ENCODE data around the gene OTOGL. TPM values are rescaled to one million over a fixed set of nuclear protein-coding genes. Genes with fewer than 3 reads are reported as not detected.

Gene OTOGL
- total and polyA plus RNA-seq, 4 donors, result 0.20 to 0.62 (median 0.54) TPM; not detected in 1

DNA sequence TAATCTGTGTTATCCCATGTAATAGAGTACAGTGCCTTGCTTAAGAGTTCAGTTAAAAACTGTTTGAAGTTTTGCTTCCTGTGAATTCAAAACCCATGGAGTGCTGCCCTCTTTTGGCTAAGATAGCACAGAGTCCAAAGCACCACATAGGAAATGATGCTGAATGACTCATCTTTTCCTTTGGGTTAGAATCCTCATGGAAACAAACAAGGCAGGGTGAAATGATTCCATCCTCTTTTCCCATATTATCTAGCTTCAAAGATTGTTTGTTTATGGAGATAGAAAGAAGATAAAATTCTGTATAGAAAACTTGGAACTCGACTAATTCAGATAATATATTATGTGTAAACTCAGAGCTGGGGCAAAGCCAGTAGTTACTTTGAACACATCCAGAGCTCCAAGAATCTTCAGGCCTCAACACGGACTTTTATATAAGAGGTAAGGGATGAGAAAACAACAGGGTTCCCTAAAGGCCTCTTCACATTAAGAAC is 87.4 kb downstream of the OTOGL start:
- intact Hi-C loops (cut with DNase I), result loop anchor here (5.0 to 10.0 kb wide), 8 partner anchors 132 to 779 kb away; partner anchors contain the start of genes PAWR (in 1 of the 2) and PPP1R12A (in 1 of the 2)
- 2 to 3% methylated on average over 2 of the region's 2 CpGs for WGBS, 2 donors
- H3K36me3 ChIP-seq (ENCODE audit: control insufficient read depth in 1 of 2, insufficient read depth in 2 of 2, low read length in 1 of 2), result no peaks in the 10 kb centered on the region

DNA sequence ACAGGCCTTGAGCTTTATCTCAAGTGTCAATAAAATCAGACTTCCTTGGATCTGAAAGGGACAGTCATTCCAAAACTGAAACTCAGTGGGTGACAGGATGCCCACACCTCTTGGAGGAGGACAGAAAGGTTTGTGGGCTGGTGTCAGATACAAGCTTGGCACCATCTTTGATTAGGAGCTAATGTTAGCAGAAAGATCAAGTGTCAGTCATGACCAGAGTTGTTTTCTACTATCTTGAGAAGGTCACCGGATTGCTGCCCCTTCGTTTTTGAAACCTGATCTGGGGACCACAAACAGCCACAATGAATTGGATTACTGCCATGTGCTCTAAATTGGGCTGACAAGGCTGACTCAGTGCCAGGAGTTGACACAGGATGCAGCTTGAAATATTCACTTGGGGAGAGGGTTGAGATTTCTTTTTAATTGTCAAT is 88.3 kb downstream of the OTOGL start:
- ATAC-seq (ENCODE audit: low FRiP score) (no peak), DNase-seq (no peak)
- Histone ChIP-seq H3K36me3 (ENCODE audit: control insufficient read depth in 1 of 2, insufficient read depth in 2 of 2, low read length in 1 of 2) (no peaks in the 10 kb centered on the region), H3K9me3 (ENCODE audit: control insufficient read depth, low read length) (no peaks in the 10 kb centered on the region), H3K27me3 (ENCODE audit: control insufficient read depth in 1 of 2, insufficient read depth in 2 of 2, low read length in 1 of 2) (no peaks in the 10 kb centered on the region), H3K4me3 (ENCODE audit: low read length in 2 of 2) (no peak overlapping the region), H3K27ac (ENCODE audit: low read depth in 1 of 2, low read length in 2 of 2) (peak overlapping the region; percentile 57 to 67), H3K4me1 (ENCODE audit: control insufficient read depth in 1 of 2, insufficient read depth in 2 of 2, low read length in 2 of 2) (peaks cover 0 to 3% of the 10 kb centered on the region in 2 donors)
- 34 to 40% methylated on average over 2 of the region's 2 CpGs for WGBS, 2 donors
- intact Hi-C loops (cut with DNase I), result loop anchor here (5.0 to 10.0 kb wide), 8 partner anchors 133 to 780 kb away; partner anchors contain the start of genes PAWR (in 1 of the 2) and PPP1R12A (in 1 of the 2)

More for the DNA sequence above, 87.4 kb downstream of the OTOGL start:
- ATAC-seq (ENCODE audit: low FRiP score) (peak; percentile 92), DNase-seq (no peak)
- H3K27ac ChIP-seq (ENCODE audit: low read depth in 1 of 2, low read length in 2 of 2), result peak overlapping the region; percentile 80 to 84
- no peaks in the 10 kb centered on the region for H3K27me3 ChIP-seq (ENCODE audit: control insufficient read depth in 1 of 2, insufficient read depth in 2 of 2, low read length in 1 of 2)
- peaks cover 0 to 3% of the 10 kb centered on the region in 2 donors for H3K4me1 ChIP-seq (ENCODE audit: control insufficient read depth in 1 of 2, insufficient read depth in 2 of 2, low read length in 2 of 2)
- no peaks in the 10 kb centered on the region for H3K9me3 ChIP-seq (ENCODE audit: control insufficient read depth, low read length)
- peak overlapping the region in 1 of 2 donors; percentile 45 for H3K4me3 ChIP-seq (ENCODE audit: low read length in 2 of 2)

DNA sequence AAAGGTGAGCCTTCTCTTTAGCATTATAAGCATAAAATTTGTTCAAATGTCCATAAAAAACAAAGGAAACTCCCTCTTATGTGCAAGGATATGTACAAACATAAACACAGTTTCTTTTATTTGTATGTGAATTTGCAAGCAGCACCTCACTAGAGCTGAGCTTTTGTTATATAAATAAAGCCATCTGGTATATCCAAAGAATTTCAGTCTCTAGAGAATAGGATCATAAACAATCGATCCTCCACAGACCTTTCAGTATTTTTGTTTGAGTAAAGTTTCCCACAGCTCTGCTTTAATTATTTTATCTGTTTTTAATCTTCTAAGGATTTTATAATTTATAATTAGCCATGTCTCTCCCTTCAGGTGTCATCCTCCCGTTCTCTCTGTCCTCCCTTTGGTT is 89.2 kb downstream of the OTOGL start:
- intact Hi-C loops (cut with DNase I), result loop anchor here (5.0 to 10.0 kb wide), 8 partner anchors 134 to 781 kb away; partner anchors contain the start of genes PAWR (in 1 of the 2) and PPP1R12A (in 1 of the 2)

DNA sequence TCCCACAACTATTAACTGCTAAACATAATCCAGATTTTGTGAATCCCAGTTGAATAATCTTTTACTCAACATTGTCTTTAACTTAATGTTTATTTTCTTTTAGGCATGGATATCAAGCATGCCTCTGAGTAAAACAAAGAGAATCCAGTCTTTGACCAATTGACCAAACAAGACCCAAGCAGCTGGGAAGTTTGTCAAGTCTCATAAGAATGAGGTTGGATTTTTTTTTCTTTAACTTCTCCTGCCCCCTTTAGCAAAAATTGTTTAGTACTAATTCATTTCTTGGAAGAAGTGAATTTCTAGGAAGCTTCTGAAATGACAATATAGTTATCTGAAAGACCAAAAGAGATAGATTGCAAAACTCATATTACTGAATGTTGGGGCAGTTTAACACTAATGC is 89.9 kb downstream of the OTOGL start:
- Histone ChIP-seq H3K27ac (ENCODE audit: low read depth in 1 of 2, low read length in 2 of 2) (no peak overlapping the region), H3K4me1 (ENCODE audit: control insufficient read depth in 1 of 2, insufficient read depth in 2 of 2, low read length in 2 of 2) (peaks cover 0 to 3% of the 10 kb centered on the region in 2 donors), H3K9me3 (ENCODE audit: control insufficient read depth, low read length) (no peaks in the 10 kb centered on the region), H3K36me3 (ENCODE audit: control insufficient read depth in 1 of 2, insufficient read depth in 2 of 2, low read length in 1 of 2) (no peaks in the 10 kb centered on the region), H3K27me3 (ENCODE audit: control insufficient read depth in 1 of 2, insufficient read depth in 2 of 2, low read length in 1 of 2) (no peaks in the 10 kb centered on the region), H3K4me3 (ENCODE audit: low read length in 2 of 2) (no peak overlapping the region)
- no peak for ATAC-seq (ENCODE audit: low FRiP score)
- intact Hi-C loops (cut with DNase I), result loop anchor here (5.0 to 10.0 kb wide), 8 partner anchors 134 to 782 kb away; partner anchors contain the start of genes PAWR (in 1 of the 2) and PPP1R12A (in 1 of the 2)
- no peak for DNase-seq

More for the DNA sequence above, 89.2 kb downstream of the OTOGL start:
- ATAC-seq (ENCODE audit: low FRiP score) (no peak), DNase-seq (no peak)
- H3K4me3 ChIP-seq (ENCODE audit: low read length in 2 of 2), result no peak overlapping the region
- H3K4me1 ChIP-seq (ENCODE audit: control insufficient read depth in 1 of 2, insufficient read depth in 2 of 2, low read length in 2 of 2), result peaks cover 0 to 3% of the 10 kb centered on the region in 2 donors
- H3K27ac ChIP-seq (ENCODE audit: low read depth in 1 of 2, low read length in 2 of 2), result no peak overlapping the region
- H3K9me3 ChIP-seq (ENCODE audit: control insufficient read depth, low read length), result no peaks in the 10 kb centered on the region
- no peaks in the 10 kb centered on the region for H3K27me3 ChIP-seq (ENCODE audit: control insufficient read depth in 1 of 2, insufficient read depth in 2 of 2, low read length in 1 of 2)
- no peaks in the 10 kb centered on the region for H3K36me3 ChIP-seq (ENCODE audit: control insufficient read depth in 1 of 2, insufficient read depth in 2 of 2, low read length in 1 of 2)
- 71 to 74% methylated on average over 2 of the region's 2 CpGs for WGBS, 2 donors

- no peak overlapping the region for H3K4me3 ChIP-seq (ENCODE audit: low read length in 2 of 2)
- no peaks in the 10 kb centered on the region for H3K36me3 ChIP-seq (ENCODE audit: control insufficient read depth in 1 of 2, insufficient read depth in 2 of 2, low read length in 1 of 2)
- no peak for ATAC-seq (ENCODE audit: low FRiP score)
- peaks cover 0 to 3% of the 10 kb centered on the region in 2 donors for H3K4me1 ChIP-seq (ENCODE audit: control insufficient read depth in 1 of 2, insufficient read depth in 2 of 2, low read length in 2 of 2)
- H3K27ac ChIP-seq (ENCODE audit: low read depth in 1 of 2, low read length in 2 of 2), result no peak overlapping the region
- intact Hi-C loops (cut with DNase I), result loop anchor here (5.0 to 10.0 kb wide), 2 partner anchors 82 to 215 kb away; no protein-coding TSS in a partner anchor
- WGBS, 2 donors, result 82 to 87% methylated on average over 4 of the region's 4 CpGs
- no peaks in the 10 kb centered on the region for H3K9me3 ChIP-seq (ENCODE audit: control insufficient read depth, low read length)
- DNase-seq, result no peak
- H3K27me3 ChIP-seq (ENCODE audit: control insufficient read depth in 1 of 2, insufficient read depth in 2 of 2, low read length in 1 of 2), result no peaks in the 10 kb centered on the region
Observed at GRCh38 chr12:80190001-80190400, 90.7 kb downstream of the OTOGL start.

DNA sequence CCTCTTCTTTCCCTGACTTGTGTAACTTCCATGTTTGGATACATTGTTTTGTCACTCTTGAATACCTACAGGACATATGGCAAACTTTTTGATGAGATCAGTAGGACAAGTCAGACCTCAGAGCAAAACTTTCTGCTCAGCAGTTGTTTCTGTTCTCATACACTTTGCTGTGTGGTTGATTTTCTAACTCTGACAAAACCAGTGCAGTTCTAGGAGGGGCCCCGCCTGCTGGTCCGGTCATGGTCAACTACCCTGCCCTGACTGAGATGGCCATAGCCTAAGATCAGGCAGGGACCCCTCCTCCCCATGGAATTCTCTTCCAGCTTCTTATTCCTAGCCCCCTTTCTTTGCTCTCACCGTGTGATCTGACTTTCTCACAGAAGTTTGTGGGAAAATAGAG is 92.8 kb downstream of the OTOGL start:
- no peak overlapping the region for H3K27ac ChIP-seq (ENCODE audit: low read depth in 1 of 2, low read length in 2 of 2)
- peaks cover 0 to under 1% of the 10 kb centered on the region in 2 donors for H3K4me1 ChIP-seq (ENCODE audit: control insufficient read depth in 1 of 2, insufficient read depth in 2 of 2, low read length in 2 of 2)
- WGBS, 2 donors, result 58 to 61% methylated on average over 3 of the region's 3 CpGs
- H3K27me3 ChIP-seq (ENCODE audit: control insufficient read depth in 1 of 2, insufficient read depth in 2 of 2, low read length in 1 of 2), result no peaks in the 10 kb centered on the region
- H3K4me3 ChIP-seq (ENCODE audit: low read length in 2 of 2), result no peak overlapping the region
- H3K9me3 ChIP-seq (ENCODE audit: control insufficient read depth, low read length), result no peaks in the 10 kb centered on the region
- DNase-seq (no peak), ATAC-seq (ENCODE audit: low FRiP score) (peak; percentile 41)
- H3K36me3 ChIP-seq (ENCODE audit: control insufficient read depth in 1 of 2, insufficient read depth in 2 of 2, low read length in 1 of 2), result no peaks in the 10 kb centered on the region
- intact Hi-C loops (cut with DNase I), result loop anchor here (2.0 to 10.0 kb wide), 3 partner anchors 79 to 213 kb away; no protein-coding TSS in a partner anchor

DNA sequence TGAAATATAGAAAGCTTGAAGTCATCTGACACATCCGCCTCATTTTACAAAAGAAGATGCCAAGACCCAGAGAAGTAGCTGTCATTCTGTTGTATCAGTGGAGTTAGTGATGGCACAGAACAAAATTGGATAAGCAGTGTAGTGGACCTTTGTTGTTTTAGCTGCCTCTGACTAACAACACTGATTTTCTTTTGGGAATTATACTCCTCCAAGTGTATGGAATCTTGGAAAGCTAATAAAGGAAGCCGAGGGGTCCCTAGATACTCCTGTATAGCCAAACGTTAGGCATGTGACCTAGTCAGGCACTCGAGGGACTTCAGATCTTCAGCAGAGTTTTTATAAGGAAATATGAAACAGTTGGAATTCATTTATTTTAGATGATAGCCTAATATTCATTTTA is 94.5 kb downstream of the OTOGL start:
- no peaks in the 10 kb centered on the region for H3K4me1 ChIP-seq (ENCODE audit: control insufficient read depth in 1 of 2, insufficient read depth in 2 of 2, low read length in 2 of 2)
- no peak overlapping the region for H3K4me3 ChIP-seq (ENCODE audit: low read length in 2 of 2)
- ATAC-seq (ENCODE audit: low FRiP score) (no peak), DNase-seq (no peak)
- H3K27me3 ChIP-seq (ENCODE audit: control insufficient read depth in 1 of 2, insufficient read depth in 2 of 2, low read length in 1 of 2), result no peaks in the 10 kb centered on the region
- no peaks in the 10 kb centered on the region for H3K9me3 ChIP-seq (ENCODE audit: control insufficient read depth, low read length)
- intact Hi-C loops (cut with DNase I), result loop anchor here (2.0 to 10.0 kb wide), 3 partner anchors 77 to 211 kb away; no protein-coding TSS in a partner anchor
- no peaks in the 10 kb centered on the region for H3K36me3 ChIP-seq (ENCODE audit: control insufficient read depth in 1 of 2, insufficient read depth in 2 of 2, low read length in 1 of 2)
- 36 to 45% methylated on average over 4 of the region's 4 CpGs for WGBS, 2 donors
- no peak overlapping the region for H3K27ac ChIP-seq (ENCODE audit: low read depth in 1 of 2, low read length in 2 of 2)

DNA sequence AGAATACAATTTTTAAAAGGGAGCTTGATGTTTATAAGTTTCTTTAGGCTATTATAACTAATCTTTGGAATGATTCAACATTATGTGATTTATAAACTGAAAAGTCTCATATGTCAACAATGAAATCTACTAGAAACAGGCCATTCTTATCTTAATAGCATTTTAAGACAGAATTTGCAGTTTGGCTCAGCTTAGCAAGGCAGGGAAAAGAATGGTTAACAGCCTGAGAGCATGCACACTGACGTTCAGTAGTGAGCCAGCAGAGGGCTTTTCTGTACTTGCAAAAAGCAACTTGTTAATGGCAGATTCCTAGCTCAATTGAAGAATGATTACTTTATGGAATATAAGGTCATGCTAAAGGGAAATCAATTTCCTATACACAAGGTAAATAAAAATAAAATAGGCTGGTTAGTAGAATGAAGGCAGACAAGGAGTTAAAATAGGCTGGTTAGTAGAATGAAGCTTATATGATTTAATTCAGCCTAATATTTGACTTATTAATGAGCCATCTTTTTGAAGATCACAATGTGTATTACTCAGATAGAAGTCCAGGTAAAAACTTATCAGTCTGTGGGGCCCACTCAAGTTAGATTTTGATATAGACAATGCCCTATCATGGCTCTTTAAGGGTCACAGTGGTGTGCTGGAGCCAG is 95.9 kb downstream of the OTOGL start:
- intact Hi-C loops (cut with DNase I), result loop anchor here in 1 of 2 donors (10.0 kb wide), 1 partner anchor 210 kb away; no protein-coding TSS in a partner anchor
- no peaks in the 10 kb centered on the region for H3K36me3 ChIP-seq (ENCODE audit: control insufficient read depth in 1 of 2, insufficient read depth in 2 of 2, low read length in 1 of 2)
- H3K4me3 ChIP-seq (ENCODE audit: low read length in 2 of 2), result no peak overlapping the region
- WGBS, 2 donors, result 2 to 3% methylated on average over 1 of the region's 1 CpG
- H3K27ac ChIP-seq (ENCODE audit: low read depth in 1 of 2, low read length in 2 of 2), result no peak overlapping the region
- ATAC-seq (ENCODE audit: low FRiP score) (no peak), DNase-seq (no peak)
- no peaks in the 10 kb centered on the region for H3K4me1 ChIP-seq (ENCODE audit: control insufficient read depth in 1 of 2, insufficient read depth in 2 of 2, low read length in 2 of 2)
- H3K9me3 ChIP-seq (ENCODE audit: control insufficient read depth, low read length), result no peaks in the 10 kb centered on the region
- H3K27me3 ChIP-seq (ENCODE audit: control insufficient read depth in 1 of 2, insufficient read depth in 2 of 2, low read length in 1 of 2), result no peaks in the 10 kb centered on the region

All from aorta (tissue), 5 donors.